Mammary epithelial cell (primary cell): ENCODE measurements around the gene MDH2.
"Not testable (repeated sequence)": the region's sequence is repeated elsewhere in the genome, so short reads cannot be mapped to it uniquely, and the experiment has no call there.

Experiments used
- CTCF ChIP-seq, 2 donors: IDR thresholded peaks in 1 of 2; conservative IDR thresholded peaks in 1 of 2; 2 replicates each; pipeline ENCODE4 v1.5.1; 2011 to 2012; ENCODE audit warnings: inconsistent platforms in 2 of 2, low read length in 2 of 2, mild to moderate bottlenecking in 2 of 2, control low read depth in 1 of 2, low read depth in 1 of 2; ENCODE audit not compliant: insufficient read depth in 1 of 2; ENCODE audit errors: extremely low read depth in 1 of 2
- EZH2 ChIP-seq: IDR thresholded peaks from 2 replicates; pipeline ENCODE4 v1.6.1; 2012; ENCODE audit warnings: low read length, inconsistent platforms, borderline replicate concordance

- TF ChIP-seq CTCF (conservative IDR thresholded peaks at IDR 0.05 in 1 of 2, IDR thresholded peaks at IDR 0.05 in 1 of 2; ENCODE audit: extremely low read depth in 1 of 2, insufficient read depth in 1 of 2, low read depth in 1 of 2, low read length in 2 of 2); EZH2: not testable (repeated sequence)
Measured at GRCh38 chr7:76058745-76059144, 10.8 kb downstream of the MDH2 start.
